HepG2 (cell line): ENCODE data around the gene ARHGAP31. TPM values are rescaled to one million over a fixed set of nuclear protein-coding genes. Genes with fewer than 3 reads are reported as not detected.

Experiments used
- ATAC-seq: fragments of 200-7000 bp; cut with Tn5 transposase; 3 replicates; pipeline ENCODE4 v1.9.1; 2020; ENCODE audit warnings: mild to moderate bottlenecking, moderate library complexity
- BruUV-seq: library from RNA; stranded (reverse); fragments of 400-500 nt; replicated peaks from 2 replicates; lab custom pipeline; 2021; lab: Mats Ljungman, UMichigan
- CTCF ChIA-PET: fragments of 300-600 bp; formaldehyde crosslinking; extraction: SDS; loops from one replicate; lab custom pipeline; 2021; ENCODE audit warnings: low total read pairs, inconsistent platforms, low intra/inter-chr PET ratio; lab: Yijun Ruan, JAX
- POLR2A ChIA-PET: fragments of 350-600 bp; sonication (Branson Sonifier 250); formaldehyde crosslinking; loops from one replicate; lab custom pipeline; 2020; ENCODE audit warnings: antibody characterized with exemption, inconsistent platforms; lab: Yijun Ruan, JAX
- DNase-seq: peaks from one replicate; pipeline ENCODE4 v3.0.0-alpha.2; 2015; ENCODE audit warnings: low spot score
- FAIRE-seq: peaks from 3 replicates; lab custom pipeline; 2011; peaks lifted over from hg19 to GRCh38; lab: Jason Lieb, UNC
- H2AFZ ChIP-seq: one replicate; pipeline ENCODE4 v1.6.1; 2011; ENCODE audit warnings: low read length, inconsistent platforms
- H3K27ac ChIP-seq: fragments of 300-600 bp; 3 replicates; pipeline ENCODE4 v1.8.0; 2011; ENCODE audit warnings: mixed run types, mild to moderate bottlenecking, mixed read lengths, low read length, inconsistent platforms; ENCODE audit not compliant: insufficient read depth; ENCODE audit errors: extremely low read length
- H3K27me3 ChIP-seq, 2 experiments: fragments of 200-600 bp in 1 of 2; 2 replicates in 1 of 2; 3 replicates in 1 of 2; pipeline versions ENCODE4 v1.6.0 to v1.8.0; 2011; ENCODE audit warnings: low read length in 2 of 2, mild to moderate bottlenecking in 2 of 2, moderate library complexity in 2 of 2, inconsistent platforms in 1 of 2; ENCODE audit not compliant: insufficient read depth in 2 of 2, control insufficient read depth in 1 of 2
- H3K36me3 ChIP-seq, 2 experiments: fragments of 200-600 bp in 1 of 2; replicated peaks in 1 of 2; 2 replicates in 1 of 2; 3 replicates in 1 of 2; pipeline versions ENCODE4 v1.5.1 to v1.8.0; 2011; ENCODE audit warnings: low read length in 2 of 2, inconsistent platforms in 1 of 2; ENCODE audit not compliant: insufficient read depth in 2 of 2, control insufficient read depth in 1 of 2
- H3K4me1 ChIP-seq: 2 replicates; pipeline ENCODE4 v1.5.1; 2012; ENCODE audit warnings: low read length, inconsistent platforms; ENCODE audit not compliant: insufficient read depth
- H3K4me2 ChIP-seq: 2 replicates; pipeline ENCODE4 v1.6.0; 2011; ENCODE audit warnings: low read depth, low read length, inconsistent platforms
- H3K4me3 ChIP-seq, 3 experiments: fragments of 200-600 bp in 1 of 3; sonication (generic), shearing (Covaris generic) in 1 of 3; replicated peaks in 1 of 3; 2 replicates each; pipeline ENCODE4 v1.5.1; 2011 to 2016; ENCODE audit warnings: low read length in 3 of 3, inconsistent platforms in 2 of 3, low read depth in 2 of 3, mild to moderate bottlenecking in 2 of 3, control low read depth in 1 of 3, mixed read lengths in 1 of 3; ENCODE audit not compliant: insufficient read depth in 1 of 3
- H3K79me2 ChIP-seq: one replicate; pipeline ENCODE4 v1.6.1; 2011; ENCODE audit warnings: low read length, inconsistent platforms; ENCODE audit not compliant: insufficient read depth
- H3K9ac ChIP-seq: 2 replicates; pipeline ENCODE4 v1.6.0; 2011; ENCODE audit warnings: mild to moderate bottlenecking, low read depth, low read length, inconsistent platforms; ENCODE audit not compliant: insufficient read depth
- H3K9me3 ChIP-seq: 2 replicates; pipeline ENCODE4 v1.5.1; 2012; ENCODE audit warnings: mild to moderate bottlenecking, low read length
- H4K20me1 ChIP-seq: 2 replicates; pipeline ENCODE4 v1.6.0; 2011; ENCODE audit warnings: inconsistent platforms, mild to moderate bottlenecking, low read length, moderate library complexity; ENCODE audit not compliant: insufficient read depth
- CEBPG ChIP-seq: IDR thresholded peaks from 2 replicates; pipeline ENCODE4 v1.6.1; 2016
- GATAD2A ChIP-seq: IDR thresholded peaks from 2 replicates; pipeline ENCODE4 v1.6.1; 2016
- HOXA9 ChIP-seq: sonication (generic); formaldehyde crosslinking; IDR thresholded peaks from 2 replicates; pipeline ENCODE4 v1.8.1; 2022; ENCODE audit warnings: missing genetic modification reagents, mild to moderate bottlenecking, moderate library complexity, borderline replicate concordance
- ISL2 ChIP-seq: sonication (generic); formaldehyde crosslinking; IDR thresholded peaks from 2 replicates; pipeline ENCODE4 v1.5.0; 2020; ENCODE audit warnings: missing genetic modification reagents
- KLF13 ChIP-seq: sonication (generic); formaldehyde crosslinking; IDR thresholded peaks from 2 replicates; pipeline ENCODE4 v1.4.0; 2020; ENCODE audit warnings: mild to moderate bottlenecking, missing genetic modification reagents
- NFYB ChIP-seq: sonication (generic); formaldehyde crosslinking; IDR thresholded peaks from 2 replicates; pipeline ENCODE4 v1.4.0; 2020; ENCODE audit warnings: missing genetic modification reagents
- SALL2 ChIP-seq: sonication (generic); formaldehyde crosslinking; IDR thresholded peaks from 2 replicates; pipeline ENCODE4 v1.8.1; 2023; ENCODE audit warnings: mild to moderate bottlenecking, missing genetic modification reagents, inconsistent platforms
- SUZ12 ChIP-seq: fragments of 150-350 bp; IDR thresholded peaks from 2 replicates; pipeline ENCODE4 v1.6.1; 2014; ENCODE audit warnings: low read depth, low read length
- ZEB1 ChIP-seq: IDR thresholded peaks from 2 replicates; pipeline ENCODE4 v1.6.1; 2012; ENCODE audit warnings: mild to moderate bottlenecking, low read depth, inconsistent platforms; ENCODE audit not compliant: insufficient replicate concordance
- ZFP36L1 ChIP-seq: sonication (generic); formaldehyde crosslinking; IDR thresholded peaks from 2 replicates; pipeline ENCODE4 v1.8.0; 2022; ENCODE audit warnings: mild to moderate bottlenecking, missing genetic modification reagents, moderate library complexity
- ZMYM3 ChIP-seq: sonication (generic); formaldehyde crosslinking; IDR thresholded peaks from 2 replicates; pipeline ENCODE4 v1.5.1; 2020; ENCODE audit warnings: mild to moderate bottlenecking, missing genetic modification reagents
- ZNF205 ChIP-seq: IDR thresholded peaks from 2 replicates; pipeline ENCODE4 v1.6.1; 2018; ENCODE audit warnings: missing biosample characterization, missing genetic modification reagents
- ZNF570 ChIP-seq: sonication (generic); formaldehyde crosslinking; IDR thresholded peaks from 2 replicates; pipeline ENCODE4 v1.4.0; 2020; ENCODE audit warnings: mild to moderate bottlenecking, missing genetic modification reagents, borderline replicate concordance
- ZNF598 ChIP-seq: sonication (generic); formaldehyde crosslinking; IDR thresholded peaks from 2 replicates; pipeline ENCODE4 v1.5.1; 2020; ENCODE audit warnings: mild to moderate bottlenecking, missing genetic modification reagents, borderline replicate concordance
- ZNF619 ChIP-seq: sonication (generic); formaldehyde crosslinking; IDR thresholded peaks from 2 replicates; pipeline ENCODE4 v1.4.0; 2020; ENCODE audit warnings: mild to moderate bottlenecking, missing genetic modification reagents
- ZNF678 ChIP-seq: sonication (generic); formaldehyde crosslinking; IDR thresholded peaks from 2 replicates; pipeline ENCODE4 v1.4.0; 2020; ENCODE audit warnings: mild to moderate bottlenecking, missing genetic modification reagents
- ZNF839 ChIP-seq: sonication (generic); formaldehyde crosslinking; IDR thresholded peaks from 2 replicates; pipeline ENCODE4 v1.4.0; 2020; ENCODE audit warnings: missing genetic modification reagents, mild to moderate bottlenecking, borderline replicate concordance
- WGBS: methylation state at CpG from one replicate; pipeline ENCODE4 v1.1.6; 2017; ENCODE audit warnings: low lambda C conversion rate; 5-methylcytosine and 5-hydroxymethylcytosine counted together
- in situ Hi-C: cut with HindIII; loops from 2 replicates; pipeline ENCODE4 v1.10.0; 2017; ENCODE audit warnings: low pct_unique_long_range_greater_than_20kb; ENCODE audit not compliant: extremely low pct_ligation_motif_present
- intact Hi-C: fragments of 100-400 bp; cut with micrococcal nuclease; formaldehyde crosslinking; loops from one replicate; pipeline ENCODE4 v1.10.0; 2022; ENCODE audit not compliant: unreplicated experiment
- polyA plus RNA-seq, 8 experiments: library from polyadenylated mRNA; depleted of rRNA in 3 of 8; stranded (reverse) in 7 of 8; unstranded in 1 of 8; fragments of >200 nt; fragmentation: Illumina TruSeq in 4 of 8; extraction: Trizol in 4 of 8; gene quantifications; 2 replicates each; pipeline versions ENCODE4 v1.2.1 to v1.2.3, GENCODE V29; 2011 to 2016; ENCODE audit warnings: low read depth in 4 of 8, missing spikeins in 1 of 8, mixed read lengths in 1 of 8; ENCODE audit not compliant: insufficient read depth in 1 of 8
- total RNA-seq, 5 experiments: library from RNA; depleted of rRNA; stranded (reverse); fragments of >200 nt; fragmentation: Illumina TruSeq; extraction: Trizol; gene quantifications; 2 replicates each; pipeline ENCODE4 v1.2.3, GENCODE V29; 2016; ENCODE audit warnings: low read depth in 1 of 5
- TF ChIP-seq, protein P1 (sequence below): sonication (generic); formaldehyde crosslinking; IDR thresholded peaks from 2 replicates; pipeline ENCODE4 v1.4.0; 2020; ENCODE audit warnings: missing genetic modification reagents, borderline replicate concordance

Gene ARHGAP31
- total and polyA plus RNA-seq, 2 of the 13 experiments (the other 11 are each of a cell fraction or from before 2014, with no cell fraction given): not detected

GRCh38 chr3:119301662-119302061 lies 7.5 kb downstream of the ARHGAP31 start (continued):
- TF ChIP-seq, protein P1, sequence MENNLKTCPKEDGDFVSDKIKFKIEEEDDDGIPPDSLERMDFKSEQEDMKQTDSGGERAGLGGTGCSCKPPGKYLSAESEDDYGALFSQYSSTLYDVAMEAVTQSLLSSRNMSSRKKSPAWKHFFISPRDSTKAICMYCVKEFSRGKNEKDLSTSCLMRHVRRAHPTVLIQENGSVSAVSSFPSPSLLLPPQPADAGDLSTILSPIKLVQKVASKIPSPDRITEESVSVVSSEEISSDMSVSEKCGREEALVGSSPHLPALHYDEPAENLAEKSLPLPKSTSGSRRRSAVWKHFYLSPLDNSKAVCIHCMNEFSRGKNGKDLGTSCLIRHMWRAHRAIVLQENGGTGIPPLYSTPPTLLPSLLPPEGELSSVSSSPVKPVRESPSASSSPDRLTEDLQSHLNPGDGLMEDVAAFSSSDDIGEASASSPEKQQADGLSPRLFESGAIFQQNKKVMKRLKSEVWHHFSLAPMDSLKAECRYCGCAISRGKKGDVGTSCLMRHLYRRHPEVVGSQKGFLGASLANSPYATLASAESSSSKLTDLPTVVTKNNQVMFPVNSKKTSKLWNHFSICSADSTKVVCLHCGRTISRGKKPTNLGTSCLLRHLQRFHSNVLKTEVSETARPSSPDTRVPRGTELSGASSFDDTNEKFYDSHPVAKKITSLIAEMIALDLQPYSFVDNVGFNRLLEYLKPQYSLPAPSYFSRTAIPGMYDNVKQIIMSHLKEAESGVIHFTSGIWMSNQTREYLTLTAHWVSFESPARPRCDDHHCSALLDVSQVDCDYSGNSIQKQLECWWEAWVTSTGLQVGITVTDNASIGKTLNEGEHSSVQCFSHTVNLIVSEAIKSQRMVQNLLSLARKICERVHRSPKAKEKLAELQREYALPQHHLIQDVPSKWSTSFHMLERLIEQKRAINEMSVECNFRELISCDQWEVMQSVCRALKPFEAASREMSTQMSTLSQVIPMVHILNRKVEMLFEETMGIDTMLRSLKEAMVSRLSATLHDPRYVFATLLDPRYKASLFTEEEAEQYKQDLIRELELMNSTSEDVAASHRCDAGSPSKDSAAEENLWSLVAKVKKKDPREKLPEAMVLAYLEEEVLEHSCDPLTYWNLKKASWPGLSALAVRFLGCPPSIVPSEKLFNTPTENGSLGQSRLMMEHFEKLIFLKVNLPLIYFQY: no peak
- TF ChIP-seq GATAD2A (CRISPR knock-in tag): no peak
- TF ChIP-seq, all 625 proteins: peak for 0

GRCh38 chr3:119302697-119303551 lies 8.7 kb downstream of the ARHGAP31 start:
- Histone ChIP-seq H3K9me3 (no peaks in the 10 kb centered on the region), H2AFZ (no peak overlapping the region), H3K36me3 (no peaks in the 10 kb centered on the region), H3K4me3 (no peak overlapping the region), H3K79me2 (no peaks in the 10 kb centered on the region), H3K4me2 (no peak overlapping the region), H3K9ac (no peak overlapping the region), H4K20me1 (no peaks in the 10 kb centered on the region), H3K27me3 (no peaks in the 10 kb centered on the region; a peak in 1 of 5 replicates), H3K4me1 (no peaks in the 10 kb centered on the region), H3K27ac (no peak overlapping the region)
- intact Hi-C loops (no loop called here), in situ Hi-C loops (no loop called here)
- BruUV-seq: no TSS peak
- no peak for FAIRE-seq
- TF ChIP-seq ZNF205 (CRISPR knock-in tag): no peak
- TF ChIP-seq HOXA9 (CRISPR knock-in tag): no peak
- TF ChIP-seq ZMYM3 (CRISPR knock-in tag): no peak
- TF ChIP-seq SALL2 (CRISPR knock-in tag): no peak
- TF ChIP-seq ZNF619: no peak
- no peak for TF ChIP-seq SUZ12
- no peak for TF ChIP-seq CEBPG (CRISPR knock-in tag)
- TF ChIP-seq ZNF570 (CRISPR knock-in tag): no peak
- no peak for TF ChIP-seq ZNF678
- no peak for TF ChIP-seq ZNF839 (CRISPR knock-in tag)
- no peak for TF ChIP-seq KLF13 (CRISPR knock-in tag)
- TF ChIP-seq NFYB (CRISPR knock-in tag): no peak
- no peak for TF ChIP-seq ZEB1
- TF ChIP-seq ZFP36L1 (CRISPR knock-in tag): no peak
- TF ChIP-seq ISL2 (CRISPR knock-in tag): no peak
- TF ChIP-seq ZNF598: no peak
- 53% methylated on average over 6 of the region's 7 CpGs for WGBS
- no peak for ATAC-seq
- ChIA-PET POLR2A (no interaction called here), CTCF (no interaction called here)
- DNase-seq: no peak
